Skeletal muscle tissue (tissue), 1 donor: Measurements from ENCODE around the gene ZCCHC2. TPM values are rescaled to one million over a fixed set of nuclear protein-coding genes. Genes with fewer than 3 reads are reported as not detected.

Experiments
- total RNA-seq: library from RNA; depleted of rRNA; stranded (reverse); fragments of >200 nt; gene quantifications from one replicate; pipeline ENCODE4 v1.2.3, GENCODE V29; 2014

Gene ZCCHC2
- total RNA-seq, 1 donor from 2014 or later = 7.8 TPM

Other genes with a start within 250 kb of the ZCCHC2 start
- gene TNFRSF11A, start 197.7 kb upstream of the ZCCHC2 start, total RNA-seq = 8.9 TPM
- gene PHLPP1, start 192.5 kb downstream of the ZCCHC2 start, total RNA-seq = 11.5 TPM